ENCODE measurements around the gene TOX2.
A peak's percentile ranks its signal among the peaks of the same experiment; 100 is the strongest.

TOX2 gene

GRCh38 chr20:43977962-43978361, 63.3 kb downstream of the TOX2 start:
- no peak for DNase-seq
- Histone ChIP-seq H3K27me3 (no peaks in the 10 kb centered on the region), H3K9me3 (no peaks in the 10 kb centered on the region), H3K36me3 (no peaks in the 10 kb centered on the region), H3K4me1 (no peaks in the 10 kb centered on the region), H3K4me3 (ENCODE audit: low read depth, low read length) (no peak overlapping the region)
- no peak for TF ChIP-seq CTCF (IDR thresholded peaks at IDR 0.05; ENCODE audit: low read depth, low read length)

- no peak for TF ChIP-seq CTCF (IDR thresholded peaks at IDR 0.05; ENCODE audit: low read depth, low read length)
- Histone ChIP-seq H3K9me3 (no peaks in the 10 kb centered on the region), H3K4me1 (no peaks in the 10 kb centered on the region), H3K4me3 (ENCODE audit: low read depth, low read length) (no peak overlapping the region), H3K36me3 (no peaks in the 10 kb centered on the region), H3K27me3 (no peaks in the 10 kb centered on the region)
- no peak for DNase-seq
Measured at GRCh38 chr20:43979576-43980105, 65.0 kb downstream of the TOX2 start.

- Histone ChIP-seq H3K36me3 (no peaks in the 10 kb centered on the region), H3K4me1 (no peaks in the 10 kb centered on the region), H3K4me3 (ENCODE audit: low read depth, low read length) (no peak overlapping the region), H3K27me3 (no peaks in the 10 kb centered on the region), H3K9me3 (no peaks in the 10 kb centered on the region)
- no peak for DNase-seq
- no peak for TF ChIP-seq CTCF (IDR thresholded peaks at IDR 0.05; ENCODE audit: low read depth, low read length)
Measured at GRCh38 chr20:43981540-43981939, 66.9 kb downstream of the TOX2 start.

GRCh38 chr20:43982016-43982415, 67.4 kb downstream of the TOX2 start:
- Histone ChIP-seq H3K4me3 (ENCODE audit: low read depth, low read length) (no peak overlapping the region), H3K36me3 (no peaks in the 10 kb centered on the region), H3K27me3 (no peaks in the 10 kb centered on the region), H3K9me3 (no peaks in the 10 kb centered on the region), H3K4me1 (no peaks in the 10 kb centered on the region)
- DNase-seq, result no peak
- no peak for TF ChIP-seq CTCF (IDR thresholded peaks at IDR 0.05; ENCODE audit: low read depth, low read length)

GRCh38 chr20:43982886-43983285, 68.2 kb downstream of the TOX2 start:
- Histone ChIP-seq H3K4me1 (no peaks in the 10 kb centered on the region), H3K9me3 (no peaks in the 10 kb centered on the region), H3K36me3 (no peaks in the 10 kb centered on the region), H3K4me3 (ENCODE audit: low read depth, low read length) (no peak overlapping the region), H3K27me3 (no peaks in the 10 kb centered on the region)
- DNase-seq, result no peak
- no peak for TF ChIP-seq CTCF (IDR thresholded peaks at IDR 0.05; ENCODE audit: low read depth, low read length)

- Histone ChIP-seq H3K27me3 (no peaks in the 10 kb centered on the region), H3K36me3 (no peaks in the 10 kb centered on the region), H3K4me1 (no peaks in the 10 kb centered on the region), H3K4me3 (ENCODE audit: low read depth, low read length) (no peak overlapping the region), H3K9me3 (no peaks in the 10 kb centered on the region; the same call in 1 of the 2 replicates)
- TF ChIP-seq CTCF (IDR thresholded peaks at IDR 0.05; ENCODE audit: low read depth, low read length), result peak; percentile 51
- DNase-seq, result peak; percentile 33
Measured at GRCh38 chr20:43983359-43983758, 68.7 kb downstream of the TOX2 start.

Measured in BE2C (cell line).